ENCODE results near the gene RPS18.
A peak's percentile ranks its signal among the peaks of the same experiment; 100 is the strongest.

RPS18 gene

GRCh38 chr6:33297956-33298772 lies 26.3 kb downstream of the RPS18 start:
- H3K36me3 ChIP-seq (ENCODE audit: control insufficient read depth, insufficient read depth, low read length) = peaks cover 9% of the 10 kb centered on the region
- TF ChIP-seq CTCF (IDR thresholded peaks at IDR 0.05; ENCODE audit: insufficient read depth, low read length, poor library complexity, severe bottlenecking) = peak; percentile 15
- peak overlapping the region; percentile 81 for H3K4me3 ChIP-seq (replicated peaks; ENCODE audit: low read depth, low read length)
- no peaks in the 10 kb centered on the region for H3K27me3 ChIP-seq (replicated peaks; ENCODE audit: control insufficient read depth, insufficient read depth, low read length)
- peak; percentile 67 for DNase-seq (ENCODE audit: extremely low read depth, insufficient read length)

- peaks cover 8% of the 10 kb centered on the region for H3K36me3 ChIP-seq (ENCODE audit: control insufficient read depth, insufficient read depth, low read length)
- no peak for TF ChIP-seq CTCF (IDR thresholded peaks at IDR 0.05; ENCODE audit: insufficient read depth, low read length, poor library complexity, severe bottlenecking)
- no peaks in the 10 kb centered on the region for H3K27me3 ChIP-seq (replicated peaks; ENCODE audit: control insufficient read depth, insufficient read depth, low read length)
- peak within 1 kb of the TSS; percentile 81 for H3K4me3 ChIP-seq (replicated peaks; ENCODE audit: low read depth, low read length)
- DNase-seq (ENCODE audit: extremely low read depth, insufficient read length) = peak; percentile 78
Observed at GRCh38 chr6:33298773-33299236, 26.9 kb downstream of the RPS18 start, which contains the start of gene RGL2. Gene RGL2 (minus strand): TSS chr6:33298942. CDS start chr6:33298610, 332 bp downstream.

GRCh38 chr6:33299237-33299944 lies 27.5 kb downstream of the RPS18 start:
- Histone ChIP-seq H3K4me3 (replicated peaks; ENCODE audit: low read depth, low read length) (peak overlapping the region; percentile 81), H3K36me3 (ENCODE audit: control insufficient read depth, insufficient read depth, low read length) (peaks cover 14% of the 10 kb centered on the region), H3K27me3 (replicated peaks; ENCODE audit: control insufficient read depth, insufficient read depth, low read length) (no peaks in the 10 kb centered on the region)
- peak; percentile 71 for TF ChIP-seq CTCF (IDR thresholded peaks at IDR 0.05; ENCODE audit: insufficient read depth, low read length, poor library complexity, severe bottlenecking)
- DNase-seq (ENCODE audit: extremely low read depth, insufficient read length) = peak; percentile 95

- Histone ChIP-seq H3K4me3 (replicated peaks; ENCODE audit: low read depth, low read length) (no peak overlapping the region), H3K27me3 (replicated peaks; ENCODE audit: control insufficient read depth, insufficient read depth, low read length) (no peaks in the 10 kb centered on the region), H3K36me3 (ENCODE audit: control insufficient read depth, insufficient read depth, low read length) (peaks cover 27% of the 10 kb centered on the region)
- no peak for TF ChIP-seq CTCF (IDR thresholded peaks at IDR 0.05; ENCODE audit: insufficient read depth, low read length, poor library complexity, severe bottlenecking)
- no peak for DNase-seq (ENCODE audit: extremely low read depth, insufficient read length)
Observed at GRCh38 chr6:33301877-33302276, 30.0 kb downstream of the RPS18 start.

- peaks cover 27% of the 10 kb centered on the region for H3K36me3 ChIP-seq (ENCODE audit: control insufficient read depth, insufficient read depth, low read length)
- no peak for DNase-seq (ENCODE audit: extremely low read depth, insufficient read length)
- TF ChIP-seq CTCF (IDR thresholded peaks at IDR 0.05; ENCODE audit: insufficient read depth, low read length, poor library complexity, severe bottlenecking) = no peak
- H3K27me3 ChIP-seq (replicated peaks; ENCODE audit: control insufficient read depth, insufficient read depth, low read length) = no peaks in the 10 kb centered on the region
- H3K4me3 ChIP-seq (replicated peaks; ENCODE audit: low read depth, low read length) = no peak overlapping the region
Observed at GRCh38 chr6:33304216-33304615, 32.3 kb downstream of the RPS18 start.
